Mononuclear cell (primary cell): ENCODE measurements around the gene TAS2R46. TPM values are rescaled to one million over a fixed set of nuclear protein-coding genes. Genes with fewer than 3 reads are reported as not detected.
"Not testable (repeated sequence)": the region's sequence is repeated elsewhere in the genome, so short reads cannot be mapped to it uniquely, and the experiment has no call there.

ENCODE experiments used
- H3K27me3 ChIP-seq: 2 replicates; pipeline ENCODE4 v1.6.0; 2011; ENCODE audit warnings: low read length, control low read depth; ENCODE audit not compliant: insufficient read depth
- H3K4me1 ChIP-seq: 2 replicates; pipeline ENCODE4 v1.5.1; 2011; ENCODE audit warnings: mild to moderate bottlenecking, low read length, control low read depth; ENCODE audit not compliant: insufficient read depth
- H3K4me3 ChIP-seq: 2 replicates; pipeline ENCODE4 v1.5.1; 2011; ENCODE audit warnings: mild to moderate bottlenecking, low read length, moderate library complexity
- H3K9me3 ChIP-seq: 2 replicates; pipeline ENCODE4 v1.5.1; 2011; ENCODE audit warnings: low read depth, mild to moderate bottlenecking, control low read depth, low read length
- total RNA-seq: library from RNA; depleted of rRNA; stranded (reverse); fragments of >200 nt; gene quantifications from one replicate; pipeline ENCODE4 v1.2.3, GENCODE V29; 2012

The TAS2R46 gene
- 6.5 TPM for total RNA-seq

- not testable (repeated sequence) for H3K4me3 ChIP-seq, H3K27me3 ChIP-seq, H3K4me1 ChIP-seq, H3K9me3 ChIP-seq
Observed at GRCh38 chr12:11062194-11062593, at the start of gene TAS2R46. Gene TAS2R46 (minus strand): TSS chr12:11062294. CDS start chr12:11062294, 0 bp downstream.

GRCh38 chr12:11111213-11111612 is 49.1 kb upstream of the TAS2R46 start:
- peaks cover 13% of the 10 kb centered on the region for H3K9me3 ChIP-seq
- not testable (repeated sequence) for H3K4me3 ChIP-seq, H3K27me3 ChIP-seq, H3K4me1 ChIP-seq

GRCh38 chr12:11108862-11109261 is 46.8 kb upstream of the TAS2R46 start:
- Histone ChIP-seq H3K27me3 (no peaks in the 10 kb centered on the region), H3K4me3 (no peak overlapping the region), H3K9me3 (peaks cover 13% of the 10 kb centered on the region), H3K4me1 (peaks cover 9% of the 10 kb centered on the region)

GRCh38 chr12:11107719-11108118 is 45.6 kb upstream of the TAS2R46 start:
- H3K4me1 ChIP-seq, result peaks cover 9% of the 10 kb centered on the region
- peaks cover 13% of the 10 kb centered on the region for H3K9me3 ChIP-seq
- no peaks in the 10 kb centered on the region for H3K27me3 ChIP-seq
- H3K4me3 ChIP-seq, result no peak overlapping the region

- H3K27me3 ChIP-seq, result no peaks in the 10 kb centered on the region
- peaks cover 1% of the 10 kb centered on the region for H3K9me3 ChIP-seq
- H3K4me3 ChIP-seq, result no peak overlapping the region
- H3K4me1 ChIP-seq, result peaks cover 9% of the 10 kb centered on the region
Observed at GRCh38 chr12:11106288-11106687, 44.2 kb upstream of the TAS2R46 start.

- H3K9me3 ChIP-seq, result no peaks in the 10 kb centered on the region
- no peak overlapping the region for H3K4me3 ChIP-seq
- H3K4me1 ChIP-seq, result peaks cover 9% of the 10 kb centered on the region
- no peaks in the 10 kb centered on the region for H3K27me3 ChIP-seq
Observed at GRCh38 chr12:11105546-11105945, 43.5 kb upstream of the TAS2R46 start.

- not testable (repeated sequence) for H3K4me1 ChIP-seq, H3K9me3 ChIP-seq, H3K27me3 ChIP-seq, H3K4me3 ChIP-seq
Observed at GRCh38 chr12:11094910-11095309, 32.8 kb upstream of the TAS2R46 start.

- H3K27me3 ChIP-seq, result no peaks in the 10 kb centered on the region
- H3K9me3 ChIP-seq, result no peaks in the 10 kb centered on the region
- no peaks in the 10 kb centered on the region for H3K4me1 ChIP-seq
Observed at GRCh38 chr12:11092128-11092527, 30.0 kb upstream of the TAS2R46 start, which contains the start of gene TAS2R43. Gene TAS2R43 (minus strand): TSS chr12:11092313. CDS start chr12:11092229, 84 bp downstream.

GRCh38 chr12:11089246-11089645 is 27.2 kb upstream of the TAS2R46 start:
- H3K27me3 ChIP-seq, result no peaks in the 10 kb centered on the region
- no peaks in the 10 kb centered on the region for H3K9me3 ChIP-seq
- no peaks in the 10 kb centered on the region for H3K4me1 ChIP-seq
- H3K4me3 ChIP-seq, result no peak overlapping the region

More at GRCh38 chr12:11092128-11092527, 30.0 kb upstream of the TAS2R46 start, which contains the start of gene TAS2R43:
- no peak within 1 kb of the TSS for H3K4me3 ChIP-seq

GRCh38 chr12:11085419-11085818 is 23.3 kb upstream of the TAS2R46 start:
- H3K9me3 ChIP-seq, result no peaks in the 10 kb centered on the region
- no peaks in the 10 kb centered on the region for H3K27me3 ChIP-seq
- H3K4me1 ChIP-seq, result no peaks in the 10 kb centered on the region
- H3K4me3 ChIP-seq, result no peak overlapping the region

GRCh38 chr12:11081987-11082386 is 19.9 kb upstream of the TAS2R46 start:
- no peak overlapping the region for H3K4me3 ChIP-seq
- no peaks in the 10 kb centered on the region for H3K27me3 ChIP-seq
- H3K9me3 ChIP-seq, result no peaks in the 10 kb centered on the region
- H3K4me1 ChIP-seq, result no peaks in the 10 kb centered on the region

- Histone ChIP-seq H3K4me1 (no peaks in the 10 kb centered on the region), H3K9me3 (no peaks in the 10 kb centered on the region), H3K27me3 (no peaks in the 10 kb centered on the region), H3K4me3 (no peak overlapping the region)
Observed at GRCh38 chr12:11078246-11078645, 16.2 kb upstream of the TAS2R46 start.

GRCh38 chr12:11075642-11076041 is 13.5 kb upstream of the TAS2R46 start:
- H3K4me1 ChIP-seq, result no peaks in the 10 kb centered on the region
- no peak overlapping the region for H3K4me3 ChIP-seq
- no peaks in the 10 kb centered on the region for H3K27me3 ChIP-seq
- no peaks in the 10 kb centered on the region for H3K9me3 ChIP-seq

- no peaks in the 10 kb centered on the region for H3K9me3 ChIP-seq
- no peaks in the 10 kb centered on the region for H3K4me1 ChIP-seq
- no peaks in the 10 kb centered on the region for H3K27me3 ChIP-seq
- H3K4me3 ChIP-seq, result no peak overlapping the region
Observed at GRCh38 chr12:11071414-11071813, 9.3 kb upstream of the TAS2R46 start.

- H3K27me3 ChIP-seq, result no peaks in the 10 kb centered on the region
- H3K4me3 ChIP-seq, result no peak overlapping the region
- no peaks in the 10 kb centered on the region for H3K4me1 ChIP-seq
- no peaks in the 10 kb centered on the region for H3K9me3 ChIP-seq
Observed at GRCh38 chr12:11070999-11071398, 8.9 kb upstream of the TAS2R46 start.

- Histone ChIP-seq H3K4me3 (no peak overlapping the region), H3K4me1 (no peaks in the 10 kb centered on the region), H3K27me3 (no peaks in the 10 kb centered on the region), H3K9me3 (no peaks in the 10 kb centered on the region)
Observed at GRCh38 chr12:11069854-11070365, 7.8 kb upstream of the TAS2R46 start.
